Cardiac muscle cell (in vitro differentiated cells and primary cell): ENCODE measurements around the gene TMEM87A. TPM values are rescaled to one million over a fixed set of nuclear protein-coding genes. Genes with fewer than 3 reads are reported as not detected.
A peak's percentile ranks its signal among the peaks of the same experiment; 100 is the strongest.

Experiments used
- DNase-seq, 2 donors: peaks; one replicate each; pipeline versions ENCODE4 v3.0.0 to v3.0.0-alpha.2; 2010 to 2017; ENCODE audit warnings: low read depth in 1 of 2, low spot score in 1 of 2
- H3K27ac ChIP-seq: fragments of 200-600 bp; sonication (generic); 2 replicates; pipeline ENCODE4 v1.5.1; 2016
- H3K27me3 ChIP-seq: fragments of 200-600 bp; sonication (generic); 2 replicates; pipeline ENCODE4 v1.6.0; 2016; ENCODE audit warnings: control low read depth
- H3K36me3 ChIP-seq: fragments of 200-600 bp; sonication (generic); 2 replicates; pipeline ENCODE4 v1.5.1; 2016; ENCODE audit warnings: control low read depth
- H3K4me1 ChIP-seq: fragments of 200-600 bp; sonication (generic); 2 replicates; pipeline ENCODE4 v1.8.1; 2017; ENCODE audit warnings: low read depth, mild to moderate bottlenecking, mixed run types
- H3K4me3 ChIP-seq: fragments of 200-600 bp; sonication (generic); 2 replicates; pipeline ENCODE4 v1.5.1; 2016; ENCODE audit warnings: mild to moderate bottlenecking
- H3K9me3 ChIP-seq: fragments of 200-600 bp; sonication (generic); 2 replicates; pipeline ENCODE4 v1.5.1; 2017; ENCODE audit warnings: low read depth, mild to moderate bottlenecking, control low read depth
- CTCF ChIP-seq: IDR thresholded peaks from 2 replicates; pipeline ENCODE4 v1.5.1; 2012; ENCODE audit warnings: low read depth, mild to moderate bottlenecking, low read length
- polyA plus RNA-seq: library from polyadenylated mRNA; unstranded; fragments of >200 nt; fragmentation: Nextera tagmentation; extraction: Ambion mirVana; gene quantifications from 2 replicates; pipeline ENCODE4 v1.2.1, GENCODE V29; 2016
- total RNA-seq: library from RNA; depleted of rRNA; stranded (reverse); fragments of >200 nt; gene quantifications from 2 replicates; pipeline ENCODE4 v1.2.3, GENCODE V29; 2016

The TMEM87A gene
- total and polyA plus RNA-seq, 2 experiments from 2014 or later: 43.5 to 59.2 TPM

GRCh38 chr15:42171795-42172194 lies 101.4 kb downstream of the TMEM87A start:
- Histone ChIP-seq H3K4me1 (no peaks in the 10 kb centered on the region), H3K27ac (peak overlapping the region; percentile 39), H3K9me3 (no peaks in the 10 kb centered on the region), H3K36me3 (peaks cover 56% of the 10 kb centered on the region), H3K27me3 (no peaks in the 10 kb centered on the region), H3K4me3 (no peak overlapping the region)
- no peak for TF ChIP-seq CTCF
- DNase-seq: no peak

- no peak for TF ChIP-seq CTCF
- H3K4me3 ChIP-seq: no peak overlapping the region
These were observed 102.1 kb downstream of the TMEM87A start for GRCh38 chr15:42171122-42171521.

GRCh38 chr15:42166225-42166940 lies 106.8 kb downstream of the TMEM87A start:
- Histone ChIP-seq H3K4me3 (no peak overlapping the region), H3K27ac (no peak overlapping the region), H3K36me3 (peaks cover 59% of the 10 kb centered on the region), H3K9me3 (no peaks in the 10 kb centered on the region), H3K27me3 (no peaks in the 10 kb centered on the region), H3K4me1 (no peaks in the 10 kb centered on the region)
- no peak for TF ChIP-seq CTCF
- DNase-seq: no peak

More at GRCh38 chr15:42171122-42171521, 102.1 kb downstream of the TMEM87A start:
- H3K36me3 ChIP-seq: peaks cover 59% of the 10 kb centered on the region
- no peaks in the 10 kb centered on the region for H3K27me3 ChIP-seq
- DNase-seq: no peak
- H3K4me1 ChIP-seq: no peaks in the 10 kb centered on the region
- peak overlapping the region; percentile 39 for H3K27ac ChIP-seq
- no peaks in the 10 kb centered on the region for H3K9me3 ChIP-seq

- Histone ChIP-seq H3K36me3 (peaks cover 60% of the 10 kb centered on the region), H3K4me3 (no peak overlapping the region), H3K4me1 (no peaks in the 10 kb centered on the region), H3K9me3 (no peaks in the 10 kb centered on the region), H3K27me3 (no peaks in the 10 kb centered on the region), H3K27ac (no peak overlapping the region)
- DNase-seq: peak in 1 of 2 donors; percentile 10
- no peak for TF ChIP-seq CTCF
These were observed 108.1 kb downstream of the TMEM87A start for GRCh38 chr15:42165106-42165505.

GRCh38 chr15:42163947-42164550 lies 109.2 kb downstream of the TMEM87A start:
- no peak overlapping the region for H3K27ac ChIP-seq
- TF ChIP-seq CTCF: no peak
- H3K36me3 ChIP-seq: peaks cover 55% of the 10 kb centered on the region
- no peak overlapping the region for H3K4me3 ChIP-seq
- H3K4me1 ChIP-seq: peaks cover 7% of the 10 kb centered on the region
- no peak for DNase-seq
- no peaks in the 10 kb centered on the region for H3K9me3 ChIP-seq
- no peaks in the 10 kb centered on the region for H3K27me3 ChIP-seq
